GM20000 (cell line): ENCODE measurements around the gene LIN37.

Experiments used
- DNase-seq: peaks from one replicate; pipeline ENCODE4 v3.0.0; 2012; ENCODE audit warnings: low spot score
- CTCF ChIP-seq: IDR thresholded peaks from 2 replicates; pipeline ENCODE4 v1.5.1; 2012; ENCODE audit warnings: mild to moderate bottlenecking, control low read depth; ENCODE audit errors: extremely low read depth, missing control alignments

LIN37 gene

GRCh38 chr19:35780717-35781116, 32.3 kb downstream of the LIN37 start:
- no peak for DNase-seq
- no peak for TF ChIP-seq CTCF

- no peak for DNase-seq
- no peak for TF ChIP-seq CTCF
Observed at GRCh38 chr19:35781650-35782049, 33.3 kb downstream of the LIN37 start.

GRCh38 chr19:35782589-35782988, 34.2 kb downstream of the LIN37 start:
- DNase-seq = no peak
- no peak for TF ChIP-seq CTCF

GRCh38 chr19:35783469-35784434, 35.4 kb downstream of the LIN37 start:
- DNase-seq = no peak
- TF ChIP-seq CTCF = no peak

GRCh38 chr19:35784503-35785338, 36.3 kb downstream of the LIN37 start:
- DNase-seq = no peak
- no peak for TF ChIP-seq CTCF

GRCh38 chr19:35785339-35785627, 36.9 kb downstream of the LIN37 start:
- TF ChIP-seq CTCF = no peak
- no peak for DNase-seq
